Panc1 (cell line): ENCODE data around the gene NT5C3A. TPM values are rescaled to one million over a fixed set of nuclear protein-coding genes. Genes with fewer than 3 reads are reported as not detected.

Experiments
- ATAC-seq: fragments of 200-7000 bp; cut with Tn5 transposase; 2 replicates; pipeline ENCODE4 v1.9.1; 2020; ENCODE audit warnings: mild to moderate bottlenecking, moderate library complexity
- BruUV-seq: library from RNA; stranded (reverse); fragments of 400-500 nt; replicated peaks from 2 replicates; lab custom pipeline; 2021; lab: Mats Ljungman, UMichigan
- CTCF ChIA-PET: fragments of 300-600 bp; sonication (Branson Sonifier 250); formaldehyde crosslinking; loops from one replicate; lab custom pipeline; 2022; ENCODE audit warnings: antibody characterized with exemption; lab: Charles Lee
- POLR2A ChIA-PET: fragments of 300-600 bp; sonication (Branson Sonifier 250); formaldehyde crosslinking; loops from one replicate; lab custom pipeline; 2022; ENCODE audit warnings: antibody characterized with exemption; lab: Charles Lee
- DNase-seq: peaks from one replicate; pipeline ENCODE4 v3.0.0-alpha.2; 2010; ENCODE audit warnings: low read depth, low spot score
- H3K27ac ChIP-seq: 2 replicates; pipeline ENCODE4 v1.5.1; 2011; ENCODE audit warnings: mild to moderate bottlenecking, low read length, inconsistent platforms
- H3K27me3 ChIP-seq: fragments of 200-500 bp; sonication (Bioruptor generic); 2 replicates; pipeline ENCODE4 v1.6.0; 2014; ENCODE audit warnings: low read length, inconsistent platforms; ENCODE audit not compliant: control insufficient read depth, insufficient read depth
- H3K36me3 ChIP-seq: fragments of 200-500 bp; sonication (Bioruptor generic); 2 replicates; pipeline ENCODE4 v1.5.1; 2014; ENCODE audit warnings: inconsistent platforms, mild to moderate bottlenecking, low read length, moderate library complexity; ENCODE audit not compliant: control insufficient read depth, insufficient read depth
- H3K4me1 ChIP-seq: 2 replicates; pipeline ENCODE4 v1.5.1; 2011; ENCODE audit warnings: inconsistent platforms, mild to moderate bottlenecking, low read length, moderate library complexity; ENCODE audit not compliant: control insufficient read depth, insufficient read depth
- H3K4me3 ChIP-seq, 2 experiments: 2 replicates each; pipeline ENCODE4 v1.5.1; 2011 to 2012; ENCODE audit warnings: low read depth in 2 of 2, low read length in 2 of 2, mild to moderate bottlenecking in 2 of 2, inconsistent platforms in 1 of 2, moderate library complexity in 1 of 2
- H3K9me3 ChIP-seq: fragments of 200-500 bp; sonication (Bioruptor generic); 2 replicates; pipeline ENCODE4 v1.5.1; 2014; ENCODE audit warnings: low read depth, mild to moderate bottlenecking, inconsistent platforms, low read length, moderate library complexity; ENCODE audit not compliant: control insufficient read depth, insufficient read depth
- CTCF ChIP-seq: fragments of 450-650 bp; IDR thresholded peaks from 2 replicates; pipeline ENCODE4 v1.5.1; 2017; ENCODE audit warnings: mild to moderate bottlenecking
- POLR2AphosphoS5 ChIP-seq: IDR thresholded peaks from 2 replicates; pipeline ENCODE4 v1.6.1; 2012; ENCODE audit warnings: mild to moderate bottlenecking, low read depth, low read length, moderate library complexity
- REST ChIP-seq, 2 experiments: IDR thresholded peaks; 2 replicates each; pipeline ENCODE4 v1.6.1; 2011 to 2012; ENCODE audit warnings: low read depth in 2 of 2, control low read depth in 1 of 2, low read length in 1 of 2, mild to moderate bottlenecking in 1 of 2, moderate library complexity in 1 of 2; ENCODE audit not compliant: insufficient read depth in 1 of 2
- SIN3A ChIP-seq: IDR thresholded peaks from 2 replicates; pipeline ENCODE4 v1.6.1; 2012; ENCODE audit warnings: low read depth, mild to moderate bottlenecking, low read length, moderate library complexity, borderline replicate concordance; ENCODE audit not compliant: insufficient read depth
- TCF7L2 ChIP-seq: IDR thresholded peaks from 2 replicates; pipeline ENCODE4 v1.6.1; 2011; ENCODE audit warnings: mild to moderate bottlenecking, low read depth, low read length, inconsistent platforms
- in situ Hi-C: cut with HindIII; loops from 2 replicates; pipeline ENCODE4 v1.10.0; 2016; ENCODE audit warnings: low sequenced_read_pairs, low pct_unique_long_range_greater_than_20kb
- intact Hi-C: fragments of 100-400 bp; cut with micrococcal nuclease; formaldehyde crosslinking; loops from one replicate; pipeline ENCODE4 v1.10.0; 2022; ENCODE audit not compliant: unreplicated experiment
- total RNA-seq: library from RNA; stranded (reverse); gene quantifications from one replicate; pipeline ENCODE4 v1.2.1, GENCODE V29; 2021; ENCODE audit not compliant: unreplicated experiment

Gene NT5C3A
- total RNA-seq, 1 experiment from 2014 or later, result 29.1 TPM

GRCh38 chr7:33067921-33068320, 5.3 kb upstream of the NT5C3A start:
- no peak overlapping the region for H3K4me3 ChIP-seq
- no TSS peak for BruUV-seq
- ATAC-seq (no peak), DNase-seq (no peak)
- intact Hi-C loops, result no loop called here
- POLR2A ChIA-PET, result no interaction called here
- no peaks in the 10 kb centered on the region for H3K36me3 ChIP-seq
- H3K4me1 ChIP-seq, result peaks cover 4% of the 10 kb centered on the region; the same call in 1 of the 2 replicates
- in situ Hi-C loops, result no loop called here
- H3K9me3 ChIP-seq, result peaks cover 11% of the 10 kb centered on the region; the same call in 1 of the 2 replicates
- no peak overlapping the region for H3K27ac ChIP-seq
- CTCF ChIA-PET, result no interaction called here
- no peaks in the 10 kb centered on the region for H3K27me3 ChIP-seq
- no peak for TF ChIP-seq SIN3A
- TF ChIP-seq REST (IDR thresholded peaks at IDR 0.05; ENCODE audit: insufficient read depth in 1 of 2, low read depth in 2 of 2, low read length in 1 of 2), result no peak
- TF ChIP-seq CTCF, result no peak
- no peak for TF ChIP-seq TCF7L2
- TF ChIP-seq POLR2AphosphoS5, result no peak

GRCh38 chr7:33066771-33067170, 4.2 kb upstream of the NT5C3A start:
- in situ Hi-C loops, result no loop called here
- no peaks in the 10 kb centered on the region for H3K27me3 ChIP-seq
- no peak overlapping the region for H3K4me3 ChIP-seq
- DNase-seq, result no peak
- peaks cover 4% of the 10 kb centered on the region; the same call in 1 of the 2 replicates for H3K4me1 ChIP-seq
- peaks cover 11% of the 10 kb centered on the region; the same call in 1 of the 2 replicates for H3K9me3 ChIP-seq
- H3K36me3 ChIP-seq, result no peaks in the 10 kb centered on the region; the same call in 1 of the 2 replicates
- ChIA-PET CTCF (no interaction called here), POLR2A (no interaction called here)
- no peak for ATAC-seq
- no peak overlapping the region for H3K27ac ChIP-seq
- intact Hi-C loops, result no loop called here
- no TSS peak for BruUV-seq
- no peak for TF ChIP-seq CTCF
- no peak for TF ChIP-seq TCF7L2
- no peak for TF ChIP-seq POLR2AphosphoS5
- no peak for TF ChIP-seq REST (IDR thresholded peaks at IDR 0.05; ENCODE audit: insufficient read depth in 1 of 2, low read depth in 2 of 2, low read length in 1 of 2)
- TF ChIP-seq SIN3A, result no peak
